Measurements from ENCODE around the gene ACTBL2. TPM values are rescaled to one million over a fixed set of nuclear protein-coding genes. Genes with fewer than 3 reads are reported as not detected.
"Not testable (repeated sequence)": the region's sequence is repeated elsewhere in the genome, so short reads cannot be mapped to it uniquely, and the experiment has no call there.

ACTBL2 gene
- not detected for total RNA-seq

GRCh38 chr5:57482671-57483106 lies at the start of gene ACTBL2:
Gene ACTBL2, minus strand, starts transcription at chr5:57482811. Its CDS starts 104 bp downstream, at chr5:57482707.
- no peaks in the 10 kb centered on the region for H3K9me3 ChIP-seq
- WGBS, 2 donors = 86 to 89% methylated on average over 5 of the region's 5 CpGs
- no peaks in the 10 kb centered on the region for H3K27me3 ChIP-seq
- no peaks in the 10 kb centered on the region for H3K4me1 ChIP-seq
- H3K36me3 ChIP-seq = no peaks in the 10 kb centered on the region
- no peak for DNase-seq (ENCODE audit: low spot score in 2 of 2)
- TF ChIP-seq, protein P1, sequence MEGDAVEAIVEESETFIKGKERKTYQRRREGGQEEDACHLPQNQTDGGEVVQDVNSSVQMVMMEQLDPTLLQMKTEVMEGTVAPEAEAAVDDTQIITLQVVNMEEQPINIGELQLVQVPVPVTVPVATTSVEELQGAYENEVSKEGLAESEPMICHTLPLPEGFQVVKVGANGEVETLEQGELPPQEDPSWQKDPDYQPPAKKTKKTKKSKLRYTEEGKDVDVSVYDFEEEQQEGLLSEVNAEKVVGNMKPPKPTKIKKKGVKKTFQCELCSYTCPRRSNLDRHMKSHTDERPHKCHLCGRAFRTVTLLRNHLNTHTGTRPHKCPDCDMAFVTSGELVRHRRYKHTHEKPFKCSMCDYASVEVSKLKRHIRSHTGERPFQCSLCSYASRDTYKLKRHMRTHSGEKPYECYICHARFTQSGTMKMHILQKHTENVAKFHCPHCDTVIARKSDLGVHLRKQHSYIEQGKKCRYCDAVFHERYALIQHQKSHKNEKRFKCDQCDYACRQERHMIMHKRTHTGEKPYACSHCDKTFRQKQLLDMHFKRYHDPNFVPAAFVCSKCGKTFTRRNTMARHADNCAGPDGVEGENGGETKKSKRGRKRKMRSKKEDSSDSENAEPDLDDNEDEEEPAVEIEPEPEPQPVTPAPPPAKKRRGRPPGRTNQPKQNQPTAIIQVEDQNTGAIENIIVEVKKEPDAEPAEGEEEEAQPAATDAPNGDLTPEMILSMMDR (IDR thresholded peaks at IDR 0.05) = no peak
- TF ChIP-seq POLR2A (IDR thresholded peaks at IDR 0.05) = no peak
- TF ChIP-seq EP300 (IDR thresholded peaks at IDR 0.05) = no peak
- no peak within 1 kb of the TSS for H3K4me3 ChIP-seq
- no peak within 1 kb of the TSS for H3K27ac ChIP-seq

DNA sequence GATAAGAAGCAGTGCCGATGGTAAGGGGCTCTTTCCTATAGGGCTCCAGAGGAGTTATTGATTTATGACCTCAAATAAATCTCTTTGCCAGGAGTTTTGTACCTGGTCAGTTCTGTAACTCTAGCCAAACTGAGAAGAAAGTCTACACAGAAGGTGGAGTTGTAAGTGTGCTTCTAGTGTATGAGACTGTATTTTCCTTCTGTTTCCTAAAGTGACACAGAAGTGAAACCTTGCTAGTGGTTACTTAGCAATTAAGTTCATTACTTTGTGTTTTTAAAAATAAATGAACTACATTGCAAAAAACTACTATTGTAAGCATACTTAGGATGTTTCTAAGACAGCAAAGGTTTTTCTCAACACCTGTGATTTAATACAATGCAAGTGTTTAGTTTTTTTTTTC lies 48.7 kb upstream of the ACTBL2 start:
- Histone ChIP-seq H3K4me1 (peaks cover 0 to 11% (median 0%) of the 10 kb centered on the region in 4 donors), H3K4me3 (no peak overlapping the region), H3K27ac (no peak overlapping the region), H3K9me3 (no peaks in the 10 kb centered on the region), H3K36me3 (no peaks in the 10 kb centered on the region), H3K27me3 (no peaks in the 10 kb centered on the region)
- 92 to 93% methylated on average over 1 of the region's 1 CpG for WGBS, 2 donors
- DNase-seq (ENCODE audit: low spot score in 2 of 2) = no peak
- TF ChIP-seq EP300 (IDR thresholded peaks at IDR 0.05) (no peak), POLR2A (IDR thresholded peaks at IDR 0.05) (no peak)
- TF ChIP-seq, protein P1 (IDR thresholded peaks at IDR 0.05) = no peak

GRCh38 chr5:57529864-57530263 lies 47.3 kb upstream of the ACTBL2 start:
- no peak for DNase-seq (ENCODE audit: low spot score in 2 of 2)
- 75 to 80% methylated on average over 4 of the region's 4 CpGs for WGBS, 2 donors
- Histone ChIP-seq H3K27me3 (no peaks in the 10 kb centered on the region), H3K27ac (no peak overlapping the region), H3K4me3 (no peak overlapping the region), H3K36me3 (no peaks in the 10 kb centered on the region), H3K9me3 (no peaks in the 10 kb centered on the region), H3K4me1 (peaks cover 0 to 16% (median 0%) of the 10 kb centered on the region in 4 donors)
- TF ChIP-seq, protein P1 (IDR thresholded peaks at IDR 0.05) = no peak
- TF ChIP-seq EP300 (IDR thresholded peaks at IDR 0.05) (no peak), POLR2A (IDR thresholded peaks at IDR 0.05) (no peak)

GRCh38 chr5:57527870-57528269 lies 45.3 kb upstream of the ACTBL2 start:
- H3K4me3 ChIP-seq = no peak overlapping the region
- TF ChIP-seq, protein P1 (IDR thresholded peaks at IDR 0.05) = no peak
- no peak for TF ChIP-seq POLR2A (IDR thresholded peaks at IDR 0.05)
- no peak for TF ChIP-seq EP300 (IDR thresholded peaks at IDR 0.05)

DNA sequence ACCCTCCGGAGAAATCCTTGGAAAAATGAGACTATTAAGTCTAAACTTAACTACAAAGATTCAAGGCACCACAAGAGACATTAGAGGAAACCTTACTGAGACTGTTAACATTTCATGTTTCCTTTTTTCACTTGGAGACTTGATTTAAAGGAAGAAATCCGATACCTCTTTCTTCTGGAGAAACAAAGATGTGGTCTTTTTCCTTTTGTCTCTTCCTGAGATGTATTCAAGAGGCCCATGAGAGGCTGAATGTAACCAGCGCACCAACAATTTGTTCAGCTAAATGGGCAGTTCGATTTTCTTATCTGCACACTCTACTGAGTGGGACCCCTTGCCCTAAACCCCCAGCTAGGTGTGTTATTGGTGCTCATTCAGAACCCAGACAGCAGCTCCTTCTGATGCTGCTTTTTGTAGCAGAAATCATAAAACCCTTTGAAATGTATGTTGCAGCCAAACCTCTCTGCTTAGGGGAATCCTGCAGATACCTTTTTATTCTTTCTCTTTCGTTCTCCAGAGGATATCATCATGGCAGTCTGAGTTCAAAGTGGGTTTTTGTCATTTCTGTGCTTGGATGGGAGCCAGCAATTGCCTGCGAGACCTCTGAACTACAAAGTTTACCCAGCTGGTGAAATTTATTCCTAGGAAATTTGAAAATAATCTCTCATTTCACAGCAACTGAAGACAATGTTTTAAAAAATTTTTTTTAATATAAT lies 41.9 kb upstream of the ACTBL2 start:
- no peaks in the 10 kb centered on the region for H3K36me3 ChIP-seq
- H3K4me1 ChIP-seq = peaks cover 0 to 9% (median 0%) of the 10 kb centered on the region in 4 donors
- WGBS, 2 donors = 50 to 53% methylated on average over 6 of the region's 6 CpGs
- H3K27ac ChIP-seq = peak overlapping the region in 1 of 4 donors; percentile 45
- H3K9me3 ChIP-seq = peaks cover 0 to 4% (median 0%) of the 10 kb centered on the region in 4 donors
- no peak overlapping the region for H3K4me3 ChIP-seq
- H3K27me3 ChIP-seq = no peaks in the 10 kb centered on the region
- DNase-seq (ENCODE audit: low spot score in 2 of 2) = no peak
- TF ChIP-seq POLR2A (IDR thresholded peaks at IDR 0.05) = no peak
- TF ChIP-seq, protein P1 (IDR thresholded peaks at IDR 0.05) = no peak
- no peak for TF ChIP-seq EP300 (IDR thresholded peaks at IDR 0.05)

More at GRCh38 chr5:57527870-57528269, 45.3 kb upstream of the ACTBL2 start:
- Histone ChIP-seq H3K4me1 (peaks cover 0 to 20% (median 0%) of the 10 kb centered on the region in 4 donors), H3K27ac (no peak overlapping the region), H3K9me3 (no peaks in the 10 kb centered on the region), H3K27me3 (no peaks in the 10 kb centered on the region), H3K36me3 (no peaks in the 10 kb centered on the region)
- WGBS, 2 donors = 89 to 93% methylated on average over 4 of the region's 4 CpGs
- DNase-seq (ENCODE audit: low spot score in 2 of 2) = no peak

GRCh38 chr5:57522477-57522876 lies 39.9 kb upstream of the ACTBL2 start:
- not testable (repeated sequence) for H3K27ac ChIP-seq; DNase-seq (ENCODE audit: low spot score in 2 of 2); H3K9me3 ChIP-seq; H3K27me3 ChIP-seq; H3K4me3 ChIP-seq; H3K36me3 ChIP-seq; H3K4me1 ChIP-seq
- 91 to 95% methylated on average over 4 of the region's 4 CpGs for WGBS, 2 donors

DNA sequence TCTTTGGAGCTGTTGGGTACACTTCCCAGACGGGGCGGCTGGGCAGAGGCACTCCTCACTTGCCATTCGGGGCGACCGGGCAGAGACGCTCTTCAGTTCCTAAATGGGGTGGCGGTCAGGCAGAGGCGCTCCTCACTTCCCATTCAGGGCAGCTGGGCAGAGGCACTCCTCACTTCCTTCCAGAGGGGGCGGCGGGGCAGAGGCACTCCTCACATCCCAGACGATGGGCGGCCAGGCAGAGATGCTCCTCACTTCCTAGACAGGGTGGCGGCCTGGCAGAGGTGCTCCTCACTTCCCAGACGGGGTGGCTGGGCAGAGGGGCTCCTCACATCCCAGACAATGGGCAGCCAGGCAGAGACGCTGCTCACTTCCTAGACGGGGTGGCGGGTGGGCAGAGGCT lies 35.8 kb upstream of the ACTBL2 start:
- 94% methylated on average over 12 to 15 of the region's 17 CpGs for WGBS, 2 donors
- H3K4me1 ChIP-seq; H3K27ac ChIP-seq; H3K4me3 ChIP-seq; H3K36me3 ChIP-seq; H3K27me3 ChIP-seq; H3K9me3 ChIP-seq; DNase-seq (ENCODE audit: low spot score in 2 of 2): not testable (repeated sequence)

All from tibial nerve (tissue), 4 donors.